GM18858 (cell line): ENCODE measurements around the gene PDIA2.
"Not testable (repeated sequence)": the region's sequence is repeated elsewhere in the genome, so short reads cannot be mapped to it uniquely, and the experiment has no call there.

ENCODE experiments used
- ATAC-seq: cut with Tn5 transposase; IDR thresholded peaks from one replicate; pipeline ENCODE4 v1.9.1; 2021; ENCODE audit not compliant: unreplicated experiment

PDIA2 gene

GRCh38 chr16:325375-326145, 42.6 kb downstream of the PDIA2 start:
- no peak for ATAC-seq

- ATAC-seq = no peak
These were observed 47.8 kb downstream of the PDIA2 start for GRCh38 chr16:330741-331140.

DNA sequence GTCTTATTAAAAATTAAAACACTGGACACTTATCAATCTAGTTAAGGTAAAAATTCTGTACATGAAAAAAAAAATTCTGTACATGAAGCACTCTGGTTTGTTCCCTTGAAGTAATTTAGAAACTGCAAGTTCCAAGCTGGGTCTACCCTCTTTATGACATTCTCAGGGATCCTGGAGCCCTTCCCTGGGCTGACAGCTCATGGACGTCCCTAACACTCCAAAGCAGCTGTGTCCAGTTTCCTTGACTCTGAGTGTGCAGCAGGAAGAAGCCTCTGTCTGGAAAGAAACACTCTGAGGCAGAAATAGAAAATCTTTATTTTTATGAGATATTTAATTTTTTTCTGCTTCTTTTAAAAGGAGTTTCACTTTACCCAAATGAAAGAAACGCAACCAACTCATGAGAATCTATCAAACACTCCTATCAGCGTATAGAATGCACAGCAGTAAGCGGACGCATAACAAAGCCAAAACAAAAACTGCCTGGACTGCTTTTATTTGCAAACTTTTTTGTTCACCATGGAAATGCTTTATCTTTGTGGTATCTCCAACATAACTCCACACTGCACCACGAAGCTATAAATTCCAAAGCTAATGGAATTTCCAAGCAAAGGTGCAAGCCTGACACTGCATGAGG, 48.3 kb downstream of the PDIA2 start:
- ATAC-seq = not testable (repeated sequence)

- ATAC-seq = no peak
These were observed 50.6 kb downstream of the PDIA2 start for GRCh38 chr16:333406-334094.

DNA sequence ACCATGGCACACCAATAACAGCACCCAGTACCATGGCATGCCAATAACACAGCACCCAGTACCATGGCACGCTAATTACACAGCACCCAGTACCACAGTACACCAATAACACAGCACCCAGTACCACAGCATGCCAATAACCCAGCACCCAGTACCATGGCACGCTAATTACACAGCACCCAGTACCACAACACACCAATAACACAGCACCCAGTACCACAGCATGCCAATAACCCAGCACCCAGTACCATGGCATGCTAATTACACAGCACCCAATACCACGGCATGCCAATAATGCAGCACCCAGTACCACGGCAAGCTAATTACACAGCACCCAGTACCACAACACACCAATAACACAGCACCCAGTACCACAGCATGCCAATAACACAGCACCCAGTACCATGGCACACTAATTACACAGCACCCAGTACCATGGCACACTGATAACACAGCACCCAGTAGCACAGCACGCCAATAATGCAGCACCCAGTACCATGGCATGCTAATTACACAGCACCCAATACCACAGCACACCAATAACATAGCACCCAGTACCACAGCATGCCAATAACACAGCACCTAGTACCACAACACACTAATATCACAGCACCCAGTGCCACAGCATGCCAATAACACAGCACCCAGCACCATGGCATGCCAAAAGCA, 51.3 kb downstream of the PDIA2 start:
- ATAC-seq = not testable (repeated sequence)

DNA sequence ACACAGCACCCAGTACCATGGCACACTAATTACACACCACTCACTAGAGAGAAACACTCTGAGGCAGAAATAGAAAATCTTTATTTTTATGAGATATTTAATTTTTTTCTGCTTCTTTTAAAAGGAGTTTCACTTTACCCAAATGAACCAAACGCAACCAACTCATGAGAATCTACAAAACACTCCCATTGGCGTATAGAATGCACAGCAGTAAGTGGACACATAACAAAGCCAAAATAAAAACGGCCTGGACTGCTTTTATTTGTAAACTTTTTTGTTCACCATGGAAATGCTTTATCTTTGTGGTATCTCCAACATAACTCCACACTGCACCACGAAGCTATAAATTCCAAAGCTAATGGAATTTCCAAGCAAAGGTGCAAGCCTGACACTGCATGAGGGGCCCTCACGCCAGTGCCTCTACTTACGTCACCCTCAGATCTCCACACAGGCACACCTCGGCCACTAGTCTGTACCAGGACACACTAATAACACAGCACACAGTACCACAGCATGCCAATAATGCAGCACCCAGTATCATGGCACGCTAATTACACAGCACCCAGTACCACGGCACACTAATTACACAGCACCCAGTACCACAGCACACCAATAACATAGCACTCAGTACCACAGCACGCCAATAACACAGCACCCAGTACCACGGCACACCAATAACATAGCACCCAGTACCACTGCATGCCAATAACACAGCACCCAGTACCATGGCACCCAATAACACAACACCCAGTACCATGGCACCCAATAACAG, 52.1 kb downstream of the PDIA2 start:
- not testable (repeated sequence) for ATAC-seq

DNA sequence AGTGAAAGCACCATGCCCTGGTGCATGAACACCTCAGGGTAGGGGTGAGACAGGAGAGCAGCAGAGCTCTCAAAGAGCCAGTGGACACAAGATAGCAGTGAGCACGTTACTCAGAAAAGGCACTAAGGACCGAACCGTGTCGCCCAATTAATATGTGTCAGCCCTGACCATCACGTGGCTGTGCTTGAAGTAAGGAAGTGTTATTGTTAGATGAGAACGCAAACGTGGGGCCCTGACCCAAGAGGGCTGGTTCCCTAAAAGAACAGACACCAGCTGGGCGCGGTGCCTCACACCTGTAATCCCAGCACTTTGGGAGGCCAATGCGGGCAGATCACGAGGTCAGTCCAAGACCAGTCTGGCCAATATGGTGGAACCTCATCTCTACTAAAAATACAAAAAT, 53.3 kb downstream of the PDIA2 start:
- no peak for ATAC-seq
